GM19372 (cell line): ENCODE measurements around the gene ATP9A.
"Not testable (repeated sequence)": the region's sequence is repeated elsewhere in the genome, so short reads cannot be mapped to it uniquely, and the experiment has no call there.

Experiments used
- ATAC-seq: cut with Tn5 transposase; IDR thresholded peaks from one replicate; pipeline ENCODE4 v1.9.1; 2021; ENCODE audit warnings: mild to moderate bottlenecking, low read depth, moderate library complexity; ENCODE audit not compliant: unreplicated experiment

Gene ATP9A

GRCh38 chr20:51729771-51730170 lies 38.4 kb downstream of the ATP9A start:
- no peak for ATAC-seq

GRCh38 chr20:51728737-51729136 lies 39.5 kb downstream of the ATP9A start:
- ATAC-seq, result no peak

GRCh38 chr20:51727872-51728271 lies 40.3 kb downstream of the ATP9A start:
- ATAC-seq, result no peak

- ATAC-seq, result no peak
These were observed 42.5 kb downstream of the ATP9A start for GRCh38 chr20:51725584-51726176.

- ATAC-seq, result not testable (repeated sequence)
These were observed 45.2 kb downstream of the ATP9A start for GRCh38 chr20:51723026-51723425.

GRCh38 chr20:51722246-51722645 lies 45.9 kb downstream of the ATP9A start:
- ATAC-seq, result not testable (repeated sequence)

GRCh38 chr20:51720854-51721253 lies 47.3 kb downstream of the ATP9A start:
- ATAC-seq, result no peak

GRCh38 chr20:51720384-51720783 lies 47.8 kb downstream of the ATP9A start:
- no peak for ATAC-seq

GRCh38 chr20:51715856-51716185 lies 52.4 kb downstream of the ATP9A start:
- no peak for ATAC-seq

- no peak for ATAC-seq
These were observed 52.9 kb downstream of the ATP9A start for GRCh38 chr20:51715163-51715855.

GRCh38 chr20:51713213-51713598 lies 55.0 kb downstream of the ATP9A start:
- ATAC-seq, result no peak

GRCh38 chr20:51712501-51713212 lies 55.5 kb downstream of the ATP9A start:
- ATAC-seq, result no peak

- no peak for ATAC-seq
These were observed 56.8 kb downstream of the ATP9A start for GRCh38 chr20:51711426-51711825.

GRCh38 chr20:51710361-51710894 lies 57.8 kb downstream of the ATP9A start:
- ATAC-seq, result no peak

- ATAC-seq, result no peak
These were observed 62.8 kb downstream of the ATP9A start for GRCh38 chr20:51705400-51705799.

- ATAC-seq, result no peak
These were observed 64.5 kb downstream of the ATP9A start for GRCh38 chr20:51703400-51704287.

- ATAC-seq, result no peak
These were observed 65.6 kb downstream of the ATP9A start for GRCh38 chr20:51702556-51702955.

GRCh38 chr20:51700809-51701285 lies 67.3 kb downstream of the ATP9A start:
- no peak for ATAC-seq

GRCh38 chr20:51698252-51698651 lies 69.9 kb downstream of the ATP9A start:
- no peak for ATAC-seq

GRCh38 chr20:51697096-51697826 lies 70.9 kb downstream of the ATP9A start:
- no peak for ATAC-seq
